Vagina (tissue), 2 donors: ENCODE results near the gene GPANK1. TPM values are rescaled to one million over a fixed set of nuclear protein-coding genes. Genes with fewer than 3 reads are reported as not detected.
A peak's percentile ranks its signal among the peaks of the same experiment; 100 is the strongest.

Experiments
- DNase-seq, 2 donors: peaks; one replicate each; pipeline ENCODE4 v3.0.0-alpha.2; 2017; ENCODE audit errors: extremely low spot score in 2 of 2
- H3K27ac ChIP-seq: fragments of 200-600 bp; sonication (generic); one replicate; pipeline ENCODE4 v1.5.1; 2019
- H3K27me3 ChIP-seq: fragments of 200-600 bp; sonication (generic); one replicate; pipeline ENCODE4 v1.5.1; 2019
- H3K36me3 ChIP-seq, 2 donors: fragments of 200-600 bp; sonication (generic); one replicate each; pipeline ENCODE4 v1.5.1; 2017 to 2019
- H3K4me1 ChIP-seq: fragments of 200-600 bp; sonication (generic); one replicate; pipeline ENCODE4 v1.5.1; 2019
- H3K4me3 ChIP-seq, 2 donors: fragments of 200-600 bp; sonication (generic); 1 replicate in 1 of 2; 2 replicates in 1 of 2; pipeline ENCODE4 v1.5.1; 2016 to 2019
- H3K9me3 ChIP-seq: fragments of 200-600 bp; sonication (generic); one replicate; pipeline ENCODE4 v1.5.1; 2019
- CTCF ChIP-seq, 3 experiments: fragments of 450-650 bp in 2 of 3; fragments of 200-600 bp in 1 of 3; sonication (generic) in 1 of 3; IDR thresholded peaks; one replicate each; pipeline ENCODE4 v1.5.1; 2017 to 2019; ENCODE audit warnings: antibody characterized with exemption in 3 of 3, mild to moderate bottlenecking in 2 of 3, moderate library complexity in 2 of 3
- POLR2A ChIP-seq, 2 donors: fragments of 450-650 bp; IDR thresholded peaks; one replicate each; pipeline ENCODE4 v1.6.1; 2017; ENCODE audit warnings: antibody characterized with exemption in 2 of 2, mild to moderate bottlenecking in 2 of 2, moderate library complexity in 2 of 2
- POLR2AphosphoS5 ChIP-seq, 2 donors: sonication (generic); formaldehyde crosslinking; IDR thresholded peaks; one replicate each; pipeline ENCODE4 v1.9.0; 2017; ENCODE audit warnings: antibody characterized with exemption in 2 of 2, mild to moderate bottlenecking in 2 of 2, low read depth in 1 of 2; ENCODE audit not compliant: insufficient read depth in 1 of 2
- intact Hi-C: fragments of 100-400 bp; cut with DNase I; formaldehyde crosslinking; loops from one replicate; pipeline ENCODE4 v1.15.1; 2023
- total RNA-seq: library from RNA; depleted of rRNA; stranded (reverse); fragments of >200 nt; gene quantifications from one replicate; pipeline ENCODE4 v1.2.3, GENCODE V29; 2016

GPANK1 gene
- total RNA-seq, 1 donor from 2014 or later: 16.9 TPM

- H3K36me3 ChIP-seq: peaks cover 0 to 94% of the 10 kb centered on the region in 2 donors
- no peaks in the 10 kb centered on the region for H3K9me3 ChIP-seq
- H3K4me1 ChIP-seq: no peaks in the 10 kb centered on the region
- TF ChIP-seq POLR2AphosphoS5 (IDR thresholded peaks at IDR 0.05; ENCODE audit: insufficient read depth in 1 of 2, low read depth in 1 of 2): no peak
- no peak for TF ChIP-seq CTCF (IDR thresholded peaks at IDR 0.05)
- TF ChIP-seq POLR2A (IDR thresholded peaks at IDR 0.05): no peak
- no peak for DNase-seq
- H3K4me3 ChIP-seq: no peak overlapping the region
- H3K27ac ChIP-seq: no peak overlapping the region
- intact Hi-C loops: no loop called here
- no peaks in the 10 kb centered on the region for H3K27me3 ChIP-seq
Measured at GRCh38 chr6:31634969-31635575, 29.7 kb downstream of the GPANK1 start.

- TF ChIP-seq POLR2A (IDR thresholded peaks at IDR 0.05) (no peak), POLR2AphosphoS5 (IDR thresholded peaks at IDR 0.05; ENCODE audit: insufficient read depth in 1 of 2, low read depth in 1 of 2) (no peak), CTCF (IDR thresholded peaks at IDR 0.05) (no peak)
- no peak for DNase-seq
- intact Hi-C loops: no loop called here
- H3K4me3 ChIP-seq: no peak overlapping the region
- no peaks in the 10 kb centered on the region for H3K9me3 ChIP-seq
- H3K36me3 ChIP-seq: peaks cover 0 to 94% of the 10 kb centered on the region in 2 donors
- no peaks in the 10 kb centered on the region for H3K27me3 ChIP-seq
- no peaks in the 10 kb centered on the region for H3K4me1 ChIP-seq
- H3K27ac ChIP-seq: no peak overlapping the region
Measured at GRCh38 chr6:31634131-31634530, 30.7 kb downstream of the GPANK1 start.

- peaks cover 0 to 97% of the 10 kb centered on the region in 2 donors for H3K36me3 ChIP-seq
- TF ChIP-seq CTCF (IDR thresholded peaks at IDR 0.05) (no peak), POLR2AphosphoS5 (IDR thresholded peaks at IDR 0.05; ENCODE audit: insufficient read depth in 1 of 2, low read depth in 1 of 2) (no peak), POLR2A (IDR thresholded peaks at IDR 0.05) (no peak)
- H3K9me3 ChIP-seq: no peaks in the 10 kb centered on the region
- intact Hi-C loops: no loop called here
- H3K27ac ChIP-seq: no peak overlapping the region
- no peak for DNase-seq
- no peaks in the 10 kb centered on the region for H3K4me1 ChIP-seq
- no peaks in the 10 kb centered on the region for H3K27me3 ChIP-seq
- no peak overlapping the region for H3K4me3 ChIP-seq
Measured at GRCh38 chr6:31633447-31633846, 31.4 kb downstream of the GPANK1 start.

GRCh38 chr6:31632279-31632946, 32.4 kb downstream of the GPANK1 start:
- H3K4me3 ChIP-seq: no peak overlapping the region
- no peaks in the 10 kb centered on the region for H3K9me3 ChIP-seq
- no peak for DNase-seq
- TF ChIP-seq POLR2A (IDR thresholded peaks at IDR 0.05) (no peak), POLR2AphosphoS5 (IDR thresholded peaks at IDR 0.05; ENCODE audit: insufficient read depth in 1 of 2, low read depth in 1 of 2) (peak in 1 of 2 donors; percentile 16), CTCF (IDR thresholded peaks at IDR 0.05) (no peak)
- H3K36me3 ChIP-seq: peaks cover 0 to 97% of the 10 kb centered on the region in 2 donors
- no peaks in the 10 kb centered on the region for H3K27me3 ChIP-seq
- intact Hi-C loops: no loop called here
- H3K27ac ChIP-seq: no peak overlapping the region
- H3K4me1 ChIP-seq: no peaks in the 10 kb centered on the region

GRCh38 chr6:31631681-31632278, 33.0 kb downstream of the GPANK1 start:
- intact Hi-C loops: no loop called here
- Histone ChIP-seq H3K4me3 (no peak overlapping the region), H3K27ac (no peak overlapping the region), H3K27me3 (no peaks in the 10 kb centered on the region), H3K9me3 (no peaks in the 10 kb centered on the region), H3K36me3 (peaks cover 0 to 97% of the 10 kb centered on the region in 2 donors), H3K4me1 (no peaks in the 10 kb centered on the region)
- no peak for DNase-seq
- TF ChIP-seq POLR2AphosphoS5 (IDR thresholded peaks at IDR 0.05; ENCODE audit: insufficient read depth in 1 of 2, low read depth in 1 of 2) (no peak), POLR2A (IDR thresholded peaks at IDR 0.05) (no peak), CTCF (IDR thresholded peaks at IDR 0.05) (no peak)
